Neural cell (in vitro differentiated cells): ENCODE results near the gene CABP1. TPM values are rescaled to one million over a fixed set of nuclear protein-coding genes. Genes with fewer than 3 reads are reported as not detected.

Experiments used
- H2AFZ ChIP-seq: fragments of 200-600, 300-800 bp; sonication (generic), shearing (Covaris generic); 2 replicates; pipeline ENCODE4 v1.6.0; 2014; ENCODE audit warnings: low read depth, mild to moderate bottlenecking, antibody characterized with exemption, low read length, moderate library complexity
- H3F3A ChIP-seq: fragments of 200-600 bp; shearing (Covaris generic); 2 replicates; pipeline ENCODE4 v1.6.1; 2016; ENCODE audit warnings: mild to moderate bottlenecking, moderate library complexity, mixed read lengths, antibody characterized with exemption, low read length; ENCODE audit not compliant: insufficient read depth, poor library complexity, severe bottlenecking
- H3K27ac ChIP-seq: fragments of 200-600, 300-800 bp; sonication (generic), shearing (Covaris generic); 2 replicates; pipeline ENCODE4 v1.5.1; 2014; ENCODE audit warnings: mild to moderate bottlenecking, low read length, moderate library complexity
- H3K27me3 ChIP-seq: fragments of 300-800, 200-600 bp; sonication (generic), shearing (Covaris generic); 2 replicates; pipeline ENCODE4 v1.6.0; 2014; ENCODE audit warnings: mild to moderate bottlenecking, low read depth, low read length, moderate library complexity; ENCODE audit not compliant: insufficient read depth
- H3K36me3 ChIP-seq: fragments of 300-800, 200-600 bp; sonication (generic), shearing (Covaris generic); 2 replicates; pipeline ENCODE4 v1.5.1; 2014; ENCODE audit warnings: mild to moderate bottlenecking, antibody characterized with exemption, low read length, moderate library complexity; ENCODE audit not compliant: insufficient read depth
- H3K4me2 ChIP-seq: fragments of 300-800, 200-600 bp; sonication (generic), shearing (Covaris generic); 2 replicates; pipeline ENCODE4 v1.6.0; 2014; ENCODE audit warnings: mild to moderate bottlenecking, low read length
- H3K4me3 ChIP-seq: fragments of 300-800, 200-600 bp; sonication (generic), shearing (Covaris generic); 2 replicates; pipeline ENCODE4 v1.5.1; 2014; ENCODE audit warnings: mild to moderate bottlenecking, low read length, moderate library complexity
- H3K79me2 ChIP-seq: fragments of 200-600 bp; shearing (Covaris generic); replicated peaks from 2 replicates; pipeline ENCODE4 v1.6.0; 2014; ENCODE audit warnings: mild to moderate bottlenecking, low read length, moderate library complexity; ENCODE audit not compliant: insufficient read depth
- H3K9ac ChIP-seq: fragments of 300-800, 200-600 bp; sonication (generic), shearing (Covaris generic); 2 replicates; pipeline ENCODE4 v1.6.1; 2016; ENCODE audit warnings: mild to moderate bottlenecking, low read length, mixed read lengths
- H3K9me2 ChIP-seq: fragments of 200-600 bp; shearing (Covaris generic); 2 replicates; pipeline ENCODE4 v1.6.1; 2016; ENCODE audit warnings: mild to moderate bottlenecking, low read length, mixed read lengths; ENCODE audit not compliant: insufficient read depth
- H3K9me3 ChIP-seq: fragments of 200-600, 300-800 bp; sonication (generic), shearing (Covaris generic); 2 replicates; pipeline ENCODE4 v1.6.1; 2016; ENCODE audit warnings: mild to moderate bottlenecking, mixed run types, low read length, moderate library complexity, mixed read lengths
- H4K20me1 ChIP-seq: fragments of 200-600 bp; shearing (Covaris generic); 2 replicates; pipeline ENCODE4 v1.6.1; 2016; ENCODE audit warnings: mild to moderate bottlenecking, mixed run types; ENCODE audit not compliant: insufficient read depth
- EP300 ChIP-seq: fragments of 450-650 bp; conservative IDR thresholded peaks from 2 replicates; pipeline ENCODE4 v1.6.1; 2014; ENCODE audit warnings: antibody characterized with exemption, mild to moderate bottlenecking, moderate library complexity; ENCODE audit not compliant: poor library complexity, severe bottlenecking
- EZH2 ChIP-seq: fragments of 200-600, 300-800 bp; shearing (Covaris generic), sonication (generic); IDR thresholded peaks from 2 replicates; pipeline ENCODE4 v1.6.1; 2014; ENCODE audit warnings: antibody characterized with exemption, low read length, borderline replicate concordance, mild to moderate bottlenecking; ENCODE audit not compliant: insufficient read depth, poor library complexity, severe bottlenecking
- MXI1 ChIP-seq: fragments of 450-650 bp; conservative IDR thresholded peaks from 2 replicates; pipeline ENCODE4 v1.6.1; 2014; ENCODE audit warnings: antibody characterized with exemption, mild to moderate bottlenecking; ENCODE audit not compliant: poor library complexity, severe bottlenecking
- POLR2AphosphoS5 ChIP-seq: IDR thresholded peaks from 2 replicates; pipeline ENCODE4 v1.6.1; 2012
- RAD21 ChIP-seq: fragments of 450-650 bp; conservative IDR thresholded peaks from 2 replicates; pipeline ENCODE4 v1.6.1; 2014; ENCODE audit warnings: antibody characterized with exemption, mild to moderate bottlenecking, moderate library complexity
- SMC3 ChIP-seq: fragments of 450-650 bp; conservative IDR thresholded peaks from 2 replicates; pipeline ENCODE4 v1.6.1; 2014; ENCODE audit warnings: antibody characterized with exemption, mild to moderate bottlenecking, moderate library complexity; ENCODE audit not compliant: poor library complexity
- TAF1 ChIP-seq: IDR thresholded peaks from 2 replicates; pipeline ENCODE4 v1.6.1; 2012; ENCODE audit warnings: low read depth
- polyA plus RNA-seq: library from polyadenylated mRNA; depleted of rRNA; stranded (reverse); fragments of >200 nt; gene quantifications from 2 replicates; pipeline ENCODE4 v1.2.3, GENCODE V29; 2014
- TF ChIP-seq, protein P1 (sequence below): IDR thresholded peaks from 2 replicates; pipeline ENCODE4 v1.6.1; 2012; ENCODE audit warnings: borderline replicate concordance
- TF ChIP-seq, protein P2 (sequence below): fragments of 450-650 bp; IDR thresholded peaks from 2 replicates; pipeline ENCODE4 v1.5.1; 2014; ENCODE audit warnings: antibody characterized with exemption, mild to moderate bottlenecking, moderate library complexity; ENCODE audit not compliant: poor library complexity, severe bottlenecking

CABP1 gene
- polyA plus RNA-seq, 1 donor from 2014 or later = 0.71 TPM

DNA sequence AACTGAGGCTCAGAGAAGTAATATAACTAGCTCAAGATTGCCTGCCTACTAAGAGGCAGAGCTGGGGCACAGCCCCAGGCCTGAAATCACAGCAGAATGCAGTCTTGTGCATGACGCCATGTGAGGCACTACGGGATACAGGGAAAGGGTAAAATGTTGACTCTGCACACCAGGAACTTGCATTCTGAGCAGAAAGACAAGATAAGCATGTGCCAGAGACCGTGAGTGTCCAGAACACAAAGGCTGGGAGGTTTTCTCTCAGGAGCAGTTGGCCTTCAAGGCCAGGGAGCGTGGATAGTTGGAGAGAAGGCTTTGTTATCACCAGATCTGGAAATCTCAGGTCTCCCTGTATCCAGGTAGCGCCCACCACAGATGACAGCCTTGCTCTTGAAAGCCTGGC lies 23.3 kb downstream of the CABP1 start:
- H3K9me3 ChIP-seq = no peaks in the 10 kb centered on the region
- H2AFZ ChIP-seq = no peak overlapping the region
- no peaks in the 10 kb centered on the region for H3K27me3 ChIP-seq
- H3K9ac ChIP-seq = no peak overlapping the region
- H3K79me2 ChIP-seq = no peaks in the 10 kb centered on the region
- no peaks in the 10 kb centered on the region for H3K36me3 ChIP-seq
- no peak overlapping the region for H3K4me2 ChIP-seq
- H3K9me2 ChIP-seq = no peaks in the 10 kb centered on the region
- TF ChIP-seq MXI1 (no peak), POLR2AphosphoS5 (no peak), TAF1 (no peak)
- H3K4me3 ChIP-seq = no peak overlapping the region
- no peak overlapping the region for H3K27ac ChIP-seq
- H3F3A ChIP-seq = no peaks in the 10 kb centered on the region
- no peaks in the 10 kb centered on the region for H4K20me1 ChIP-seq

DNA sequence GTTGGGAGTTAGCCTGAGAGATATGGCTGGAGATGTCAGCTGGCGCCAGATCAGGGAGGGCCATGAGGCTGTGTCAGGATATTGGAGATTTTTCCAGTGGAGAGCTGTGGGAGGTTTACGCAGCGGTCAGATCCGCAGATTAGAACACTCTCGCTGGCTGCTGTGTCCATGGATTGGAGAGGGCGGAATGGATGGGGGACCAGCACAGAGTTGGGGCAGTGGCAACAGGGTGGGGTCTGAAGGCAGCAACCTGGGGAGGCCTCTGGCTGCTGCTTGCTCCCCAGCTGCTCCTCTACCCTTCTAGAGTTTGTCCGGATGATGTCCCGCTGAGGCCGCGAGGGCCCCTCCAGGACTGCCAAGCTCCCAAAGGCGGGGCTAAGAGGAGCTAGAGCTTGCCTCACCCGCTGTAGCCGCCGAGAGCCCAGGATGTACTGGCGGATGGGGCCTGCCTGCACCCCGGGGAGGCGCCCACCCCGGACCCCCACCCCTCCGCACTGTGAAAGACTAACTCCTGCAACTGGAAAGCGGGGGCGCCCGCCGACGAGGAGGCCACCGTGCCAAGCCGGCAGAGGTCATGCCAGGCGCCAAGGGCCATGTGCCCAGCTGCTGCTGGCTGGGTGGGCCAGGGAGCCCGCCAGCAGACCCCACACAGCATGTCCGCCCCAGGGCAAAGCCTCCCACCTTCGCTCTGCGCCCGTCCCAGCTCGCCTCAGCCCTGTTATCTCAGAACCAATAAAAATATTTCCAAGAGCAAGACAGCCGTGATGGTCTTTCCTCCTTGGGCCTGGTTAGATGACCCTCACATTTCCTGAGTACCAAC lies 26.4 kb downstream of the CABP1 start:
- H3K9me2 ChIP-seq = no peaks in the 10 kb centered on the region
- no peaks in the 10 kb centered on the region for H3K79me2 ChIP-seq
- no peaks in the 10 kb centered on the region for H3K36me3 ChIP-seq
- H3K4me3 ChIP-seq = no peak overlapping the region
- no peaks in the 10 kb centered on the region for H3K9me3 ChIP-seq
- H4K20me1 ChIP-seq = no peaks in the 10 kb centered on the region
- H3K9ac ChIP-seq = no peak overlapping the region
- H3K27ac ChIP-seq = no peak overlapping the region
- no peak overlapping the region for H3K4me2 ChIP-seq
- no peak overlapping the region for H2AFZ ChIP-seq
- TF ChIP-seq RAD21 (no peak), EZH2 (no peak), TAF1 (no peak), MXI1 (no peak), SMC3 (no peak), EP300 (no peak), POLR2AphosphoS5 (no peak)
- TF ChIP-seq, protein P1, sequence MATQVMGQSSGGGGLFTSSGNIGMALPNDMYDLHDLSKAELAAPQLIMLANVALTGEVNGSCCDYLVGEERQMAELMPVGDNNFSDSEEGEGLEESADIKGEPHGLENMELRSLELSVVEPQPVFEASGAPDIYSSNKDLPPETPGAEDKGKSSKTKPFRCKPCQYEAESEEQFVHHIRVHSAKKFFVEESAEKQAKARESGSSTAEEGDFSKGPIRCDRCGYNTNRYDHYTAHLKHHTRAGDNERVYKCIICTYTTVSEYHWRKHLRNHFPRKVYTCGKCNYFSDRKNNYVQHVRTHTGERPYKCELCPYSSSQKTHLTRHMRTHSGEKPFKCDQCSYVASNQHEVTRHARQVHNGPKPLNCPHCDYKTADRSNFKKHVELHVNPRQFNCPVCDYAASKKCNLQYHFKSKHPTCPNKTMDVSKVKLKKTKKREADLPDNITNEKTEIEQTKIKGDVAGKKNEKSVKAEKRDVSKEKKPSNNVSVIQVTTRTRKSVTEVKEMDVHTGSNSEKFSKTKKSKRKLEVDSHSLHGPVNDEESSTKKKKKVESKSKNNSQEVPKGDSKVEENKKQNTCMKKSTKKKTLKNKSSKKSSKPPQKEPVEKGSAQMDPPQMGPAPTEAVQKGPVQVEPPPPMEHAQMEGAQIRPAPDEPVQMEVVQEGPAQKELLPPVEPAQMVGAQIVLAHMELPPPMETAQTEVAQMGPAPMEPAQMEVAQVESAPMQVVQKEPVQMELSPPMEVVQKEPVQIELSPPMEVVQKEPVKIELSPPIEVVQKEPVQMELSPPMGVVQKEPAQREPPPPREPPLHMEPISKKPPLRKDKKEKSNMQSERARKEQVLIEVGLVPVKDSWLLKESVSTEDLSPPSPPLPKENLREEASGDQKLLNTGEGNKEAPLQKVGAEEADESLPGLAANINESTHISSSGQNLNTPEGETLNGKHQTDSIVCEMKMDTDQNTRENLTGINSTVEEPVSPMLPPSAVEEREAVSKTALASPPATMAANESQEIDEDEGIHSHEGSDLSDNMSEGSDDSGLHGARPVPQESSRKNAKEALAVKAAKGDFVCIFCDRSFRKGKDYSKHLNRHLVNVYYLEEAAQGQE = no peak
- TF ChIP-seq, protein P2, sequence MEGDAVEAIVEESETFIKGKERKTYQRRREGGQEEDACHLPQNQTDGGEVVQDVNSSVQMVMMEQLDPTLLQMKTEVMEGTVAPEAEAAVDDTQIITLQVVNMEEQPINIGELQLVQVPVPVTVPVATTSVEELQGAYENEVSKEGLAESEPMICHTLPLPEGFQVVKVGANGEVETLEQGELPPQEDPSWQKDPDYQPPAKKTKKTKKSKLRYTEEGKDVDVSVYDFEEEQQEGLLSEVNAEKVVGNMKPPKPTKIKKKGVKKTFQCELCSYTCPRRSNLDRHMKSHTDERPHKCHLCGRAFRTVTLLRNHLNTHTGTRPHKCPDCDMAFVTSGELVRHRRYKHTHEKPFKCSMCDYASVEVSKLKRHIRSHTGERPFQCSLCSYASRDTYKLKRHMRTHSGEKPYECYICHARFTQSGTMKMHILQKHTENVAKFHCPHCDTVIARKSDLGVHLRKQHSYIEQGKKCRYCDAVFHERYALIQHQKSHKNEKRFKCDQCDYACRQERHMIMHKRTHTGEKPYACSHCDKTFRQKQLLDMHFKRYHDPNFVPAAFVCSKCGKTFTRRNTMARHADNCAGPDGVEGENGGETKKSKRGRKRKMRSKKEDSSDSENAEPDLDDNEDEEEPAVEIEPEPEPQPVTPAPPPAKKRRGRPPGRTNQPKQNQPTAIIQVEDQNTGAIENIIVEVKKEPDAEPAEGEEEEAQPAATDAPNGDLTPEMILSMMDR = no peak
- H3F3A ChIP-seq = no peaks in the 10 kb centered on the region
- H3K27me3 ChIP-seq = no peaks in the 10 kb centered on the region
